Sigmoid colon (tissue), 7 donors: Measurements from ENCODE around the gene LPAR1. TPM values are rescaled to one million over a fixed set of nuclear protein-coding genes. Genes with fewer than 3 reads are reported as not detected.

Experiments
- DNase-seq: peaks from one replicate; pipeline ENCODE4 v3.0.0-alpha.2; 2019
- H3K27ac ChIP-seq, 4 donors: fragments of 200-600 bp; sonication (generic); one replicate each; pipeline ENCODE4 v1.5.1; 2016 to 2019; ENCODE audit warnings: mild to moderate bottlenecking in 1 of 4
- H3K27me3 ChIP-seq, 3 donors: fragments of 200-600 bp; sonication (generic); one replicate each; pipeline ENCODE4 v1.5.1; 2019; ENCODE audit warnings: mild to moderate bottlenecking in 1 of 3
- H3K36me3 ChIP-seq, 4 donors: fragments of 200-600 bp; sonication (generic); one replicate each; pipeline ENCODE4 v1.5.1; 2016 to 2019
- H3K4me1 ChIP-seq, 4 donors: fragments of 200-600 bp; sonication (generic); one replicate each; pipeline ENCODE4 v1.5.1; 2017 to 2019
- H3K4me3 ChIP-seq, 4 donors: fragments of 200-600 bp; sonication (generic); one replicate each; pipeline ENCODE4 v1.5.1; 2017 to 2019; ENCODE audit warnings: mild to moderate bottlenecking in 2 of 4, moderate library complexity in 1 of 4
- H3K9me3 ChIP-seq, 4 donors: fragments of 200-600 bp in 3 of 4; sonication (generic) in 3 of 4; one replicate each; pipeline versions ENCODE4 v1.5.1 to v1.6.1; 2013 to 2019
- EP300 ChIP-seq, 4 donors: sonication (generic); formaldehyde crosslinking; IDR thresholded peaks; one replicate each; pipeline ENCODE4 v1.6.1; 2017; ENCODE audit warnings: antibody characterized with exemption in 4 of 4
- POLR2A ChIP-seq, 2 donors: fragments of 450-650 bp; IDR thresholded peaks; one replicate each; pipeline ENCODE4 v1.6.1; 2016; ENCODE audit warnings: antibody characterized with exemption in 2 of 2, mild to moderate bottlenecking in 2 of 2, moderate library complexity in 2 of 2
- POLR2AphosphoS5 ChIP-seq, 4 donors: sonication (generic); formaldehyde crosslinking; IDR thresholded peaks; one replicate each; pipeline ENCODE4 v1.6.1; 2017; ENCODE audit warnings: antibody characterized with exemption in 4 of 4
- WGBS, 2 donors: extraction: QIAGEN DNeasy Blood & Tissue Kit; methylation state at CpG; one replicate each; pipeline ENCODE4 v1.1.7; 2013; 5-methylcytosine and 5-hydroxymethylcytosine counted together
- intact Hi-C: fragments of 100-400 bp; cut with DNase I; formaldehyde crosslinking; loops from one replicate; pipeline ENCODE4 v1.15.1; 2023
- polyA plus RNA-seq, 3 donors: library from polyadenylated mRNA; stranded (reverse); fragments of 200-250 nt; gene quantifications; one replicate each; pipeline ENCODE4 v1.2.3, GENCODE V29; 2013
- total RNA-seq, 4 donors: library from RNA; depleted of rRNA; stranded (reverse); fragments of >200 nt; gene quantifications; one replicate each; pipeline ENCODE4 v1.1.0, GENCODE V29; 2016
- TF ChIP-seq, protein P1 (sequence below), 4 experiments: fragments of 450-650 bp in 3 of 4; fragments of 200-600 bp in 1 of 4; IDR thresholded peaks; one replicate each; pipeline ENCODE4 v1.5.1; 2016 to 2019; ENCODE audit warnings: antibody characterized with exemption in 4 of 4, mild to moderate bottlenecking in 3 of 4, moderate library complexity in 2 of 4
- donor health status: healthy with polysubstance abuse.
- donor health status: Bipolar disorder and iron deficiency.
- donor health status: healthy.

The LPAR1 gene
- total and polyA plus RNA-seq, 7 donors, result 11.3 to 62.4 (median 34.9) TPM

DNA sequence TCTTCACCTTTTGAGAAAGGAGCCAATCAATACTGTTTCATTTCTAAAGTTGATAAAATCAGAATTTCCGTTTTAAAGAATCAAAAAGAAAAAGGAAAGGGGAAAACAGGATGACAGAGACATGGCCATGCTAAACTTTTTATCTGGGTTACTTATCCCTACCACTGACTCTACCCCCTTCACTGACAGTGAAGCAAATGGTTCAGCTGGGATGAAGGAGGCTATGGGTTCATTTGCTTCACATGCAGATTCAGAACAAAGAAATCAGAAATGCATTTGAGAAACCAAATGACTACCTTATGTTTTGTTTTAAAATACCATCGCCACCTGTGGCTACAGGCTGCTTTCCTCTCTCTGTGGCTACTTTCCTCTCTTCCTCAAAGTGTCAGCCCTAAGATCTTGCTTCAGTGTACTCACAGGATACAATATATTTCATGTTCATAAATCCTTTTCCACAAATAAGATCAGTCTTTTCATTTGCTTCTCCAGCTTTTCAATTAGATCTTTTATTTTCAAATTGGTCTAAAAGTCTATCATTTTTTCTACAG, 53.3 kb downstream of the LPAR1 start:
- no peak overlapping the region for H3K4me3 ChIP-seq
- H3K27ac ChIP-seq, result no peak overlapping the region
- intact Hi-C loops, result no loop called here
- 77 to 88% methylated on average over 2 of the region's 2 CpGs for WGBS, 2 donors
- DNase-seq, result no peak
- H3K4me1 ChIP-seq, result no peaks in the 10 kb centered on the region
- H3K9me3 ChIP-seq, result no peaks in the 10 kb centered on the region
- no peaks in the 10 kb centered on the region for H3K27me3 ChIP-seq
- H3K36me3 ChIP-seq, result no peaks in the 10 kb centered on the region
- no peak for TF ChIP-seq POLR2AphosphoS5 (IDR thresholded peaks at IDR 0.05)
- TF ChIP-seq, protein P1, sequence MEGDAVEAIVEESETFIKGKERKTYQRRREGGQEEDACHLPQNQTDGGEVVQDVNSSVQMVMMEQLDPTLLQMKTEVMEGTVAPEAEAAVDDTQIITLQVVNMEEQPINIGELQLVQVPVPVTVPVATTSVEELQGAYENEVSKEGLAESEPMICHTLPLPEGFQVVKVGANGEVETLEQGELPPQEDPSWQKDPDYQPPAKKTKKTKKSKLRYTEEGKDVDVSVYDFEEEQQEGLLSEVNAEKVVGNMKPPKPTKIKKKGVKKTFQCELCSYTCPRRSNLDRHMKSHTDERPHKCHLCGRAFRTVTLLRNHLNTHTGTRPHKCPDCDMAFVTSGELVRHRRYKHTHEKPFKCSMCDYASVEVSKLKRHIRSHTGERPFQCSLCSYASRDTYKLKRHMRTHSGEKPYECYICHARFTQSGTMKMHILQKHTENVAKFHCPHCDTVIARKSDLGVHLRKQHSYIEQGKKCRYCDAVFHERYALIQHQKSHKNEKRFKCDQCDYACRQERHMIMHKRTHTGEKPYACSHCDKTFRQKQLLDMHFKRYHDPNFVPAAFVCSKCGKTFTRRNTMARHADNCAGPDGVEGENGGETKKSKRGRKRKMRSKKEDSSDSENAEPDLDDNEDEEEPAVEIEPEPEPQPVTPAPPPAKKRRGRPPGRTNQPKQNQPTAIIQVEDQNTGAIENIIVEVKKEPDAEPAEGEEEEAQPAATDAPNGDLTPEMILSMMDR (IDR thresholded peaks at IDR 0.05), result no peak
- no peak for TF ChIP-seq EP300 (IDR thresholded peaks at IDR 0.05)
- TF ChIP-seq POLR2A (IDR thresholded peaks at IDR 0.05), result no peak

DNA sequence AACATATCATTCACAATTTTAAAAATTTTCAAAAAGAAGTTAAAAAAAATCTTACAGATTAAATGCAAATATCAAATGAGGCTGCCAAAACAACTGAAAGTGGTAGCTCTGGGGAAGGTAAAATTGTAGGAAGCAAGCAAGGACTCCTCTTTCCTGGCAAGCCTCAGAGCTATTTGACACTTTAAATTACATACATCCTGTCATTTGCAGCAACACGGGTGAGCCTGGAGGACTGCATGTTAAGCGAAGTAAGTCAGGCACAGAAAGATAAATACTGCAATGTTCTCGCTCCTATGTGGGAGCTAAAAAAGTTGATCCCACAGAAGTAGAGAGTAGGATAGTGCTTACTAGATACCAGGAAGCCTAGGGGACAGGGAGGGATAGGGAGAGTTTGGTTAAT, 58.0 kb downstream of the LPAR1 start:
- intact Hi-C loops, result no loop called here
- Histone ChIP-seq H3K36me3 (no peaks in the 10 kb centered on the region), H3K4me3 (no peak overlapping the region), H3K4me1 (peaks cover 0 to 17% (median 3%) of the 10 kb centered on the region in 4 donors), H3K27ac (no peak overlapping the region), H3K9me3 (no peaks in the 10 kb centered on the region), H3K27me3 (no peaks in the 10 kb centered on the region)
- DNase-seq, result no peak
- TF ChIP-seq, protein P1 (IDR thresholded peaks at IDR 0.05), result no peak
- TF ChIP-seq POLR2AphosphoS5 (IDR thresholded peaks at IDR 0.05) (no peak), POLR2A (IDR thresholded peaks at IDR 0.05) (no peak), EP300 (IDR thresholded peaks at IDR 0.05) (no peak)
- WGBS, 2 donors, result 49 to 71% methylated on average over 3 of the region's 3 CpGs

DNA sequence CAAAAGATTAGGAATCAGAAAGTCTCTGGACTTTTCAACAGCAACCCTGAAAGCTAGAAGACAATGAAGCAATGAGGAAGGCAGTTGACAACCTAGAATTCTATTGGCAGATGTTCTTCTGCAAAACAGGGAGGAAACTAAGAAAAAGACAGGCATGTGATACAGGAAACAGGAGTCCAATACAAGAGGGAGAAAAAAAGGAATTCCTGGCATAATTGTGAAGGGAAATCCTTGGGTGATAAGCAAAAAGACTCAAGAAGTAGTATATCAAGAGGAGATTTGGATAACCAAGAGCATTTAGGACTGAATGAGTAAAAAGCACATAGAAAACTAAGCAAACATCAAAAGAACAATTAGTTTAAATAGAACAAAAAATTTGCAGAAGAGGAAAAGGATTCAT, 58.6 kb downstream of the LPAR1 start:
- H3K4me3 ChIP-seq, result no peak overlapping the region
- no peak overlapping the region for H3K27ac ChIP-seq
- no peaks in the 10 kb centered on the region for H3K9me3 ChIP-seq
- no peaks in the 10 kb centered on the region for H3K27me3 ChIP-seq
- DNase-seq, result no peak
- intact Hi-C loops, result no loop called here
- TF ChIP-seq POLR2A (IDR thresholded peaks at IDR 0.05), result no peak
- no peak for TF ChIP-seq POLR2AphosphoS5 (IDR thresholded peaks at IDR 0.05)
- TF ChIP-seq EP300 (IDR thresholded peaks at IDR 0.05), result no peak
- TF ChIP-seq, protein P1 (IDR thresholded peaks at IDR 0.05), result no peak
- H3K4me1 ChIP-seq, result peaks cover 0 to 19% (median 3%) of the 10 kb centered on the region in 4 donors
- no peaks in the 10 kb centered on the region for H3K36me3 ChIP-seq

DNA sequence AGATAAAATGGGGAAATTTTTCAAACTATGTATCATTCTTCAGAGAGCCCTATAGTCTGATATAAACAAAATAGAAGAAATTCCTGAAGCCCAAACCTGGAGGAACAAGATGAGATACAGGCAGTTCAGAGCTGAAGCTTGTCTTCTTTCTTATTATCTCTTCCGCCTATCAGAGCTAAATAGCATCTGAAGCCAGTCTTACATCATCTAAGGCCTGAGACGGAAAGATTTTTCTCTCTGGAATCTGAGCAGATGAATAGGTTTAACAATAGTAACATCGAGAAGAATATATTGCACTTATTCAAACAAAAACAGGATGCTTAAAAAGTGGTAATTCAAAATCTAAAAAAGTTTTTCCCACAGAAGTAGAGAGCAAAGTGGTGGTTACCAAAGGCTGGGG, 59.8 kb downstream of the LPAR1 start:
- H3K27ac ChIP-seq, result no peak overlapping the region
- H3K36me3 ChIP-seq, result no peaks in the 10 kb centered on the region
- H3K4me1 ChIP-seq, result peaks cover 0 to 23% (median 3%) of the 10 kb centered on the region in 4 donors
- intact Hi-C loops, result no loop called here
- TF ChIP-seq, protein P1 (IDR thresholded peaks at IDR 0.05), result no peak
- TF ChIP-seq POLR2AphosphoS5 (IDR thresholded peaks at IDR 0.05), result no peak
- no peak for TF ChIP-seq EP300 (IDR thresholded peaks at IDR 0.05)
- TF ChIP-seq POLR2A (IDR thresholded peaks at IDR 0.05), result no peak
- no peaks in the 10 kb centered on the region for H3K9me3 ChIP-seq
- no peak overlapping the region for H3K4me3 ChIP-seq
- H3K27me3 ChIP-seq, result no peaks in the 10 kb centered on the region
- 86 to 96% methylated on average over 3 of the region's 3 CpGs for WGBS, 2 donors
- DNase-seq, result no peak

DNA sequence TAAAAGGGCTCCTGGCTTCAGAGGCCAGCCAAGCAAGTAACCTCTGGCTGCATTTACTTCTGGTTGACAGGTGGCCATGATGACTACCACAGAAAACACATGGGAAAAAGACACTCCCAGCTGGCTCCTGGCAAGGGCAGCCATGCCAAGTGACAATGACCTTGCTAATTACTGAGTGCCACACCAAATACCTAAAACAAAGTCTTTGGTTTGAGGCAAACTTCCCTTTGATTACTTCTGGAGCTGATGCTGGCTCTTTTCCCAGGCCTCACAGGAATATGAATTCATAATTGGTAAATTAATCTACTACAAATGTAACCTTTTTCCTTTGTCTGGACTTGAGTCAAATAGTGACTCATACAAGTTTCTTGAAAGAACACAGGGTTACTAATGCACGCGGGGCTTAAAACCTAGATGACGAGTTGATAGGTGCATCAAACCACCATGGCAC, 61.0 kb downstream of the LPAR1 start:
- intact Hi-C loops, result no loop called here
- TF ChIP-seq POLR2A (IDR thresholded peaks at IDR 0.05) (no peak), EP300 (IDR thresholded peaks at IDR 0.05) (no peak), POLR2AphosphoS5 (IDR thresholded peaks at IDR 0.05) (peak in 1 of 4 donors; percentile 40)
- TF ChIP-seq, protein P1 (IDR thresholded peaks at IDR 0.05), result no peak
- Histone ChIP-seq H3K4me3 (no peak overlapping the region), H3K9me3 (no peaks in the 10 kb centered on the region), H3K27ac (no peak overlapping the region), H3K36me3 (no peaks in the 10 kb centered on the region), H3K27me3 (no peaks in the 10 kb centered on the region), H3K4me1 (peaks cover 0 to 23% (median 3%) of the 10 kb centered on the region in 4 donors)
- 49 to 69% methylated on average over 3 of the region's 3 CpGs for WGBS, 2 donors
- no peak for DNase-seq
